VCaP (cell line): ENCODE data around the gene DEDD2.

ENCODE experiments used
- H3K27ac ChIP-seq: fragments of 450-650 bp; 2 replicates; pipeline ENCODE4 v1.5.1; 2017
- TF ChIP-seq, protein P1 (sequence below): fragments of 450-650 bp; conservative IDR thresholded peaks from 2 replicates; pipeline ENCODE4 v1.5.1; 2017; ENCODE audit warnings: mild to moderate bottlenecking, moderate library complexity

DEDD2 gene

DNA sequence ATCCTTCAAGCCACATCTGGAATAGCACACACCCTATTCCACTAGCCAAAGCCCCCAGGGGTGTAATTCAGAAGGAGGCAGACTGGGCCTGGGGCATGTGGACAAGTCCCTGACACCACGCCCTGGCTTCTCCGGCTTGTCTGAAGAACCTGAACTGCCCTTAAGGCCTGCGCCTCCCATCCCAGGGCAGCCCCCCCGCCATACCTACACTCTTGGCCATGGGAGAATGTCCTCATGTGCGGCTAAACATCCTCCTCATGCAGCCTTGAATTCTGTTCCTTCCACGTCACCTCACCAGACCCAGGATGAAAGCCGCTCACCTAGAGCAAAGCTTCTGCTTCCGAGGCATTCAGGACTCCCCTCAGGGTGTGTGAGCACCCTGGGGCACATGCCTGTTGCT, 60.9 kb downstream of the DEDD2 start:
- no peak overlapping the region for H3K27ac ChIP-seq
- TF ChIP-seq, protein P1, sequence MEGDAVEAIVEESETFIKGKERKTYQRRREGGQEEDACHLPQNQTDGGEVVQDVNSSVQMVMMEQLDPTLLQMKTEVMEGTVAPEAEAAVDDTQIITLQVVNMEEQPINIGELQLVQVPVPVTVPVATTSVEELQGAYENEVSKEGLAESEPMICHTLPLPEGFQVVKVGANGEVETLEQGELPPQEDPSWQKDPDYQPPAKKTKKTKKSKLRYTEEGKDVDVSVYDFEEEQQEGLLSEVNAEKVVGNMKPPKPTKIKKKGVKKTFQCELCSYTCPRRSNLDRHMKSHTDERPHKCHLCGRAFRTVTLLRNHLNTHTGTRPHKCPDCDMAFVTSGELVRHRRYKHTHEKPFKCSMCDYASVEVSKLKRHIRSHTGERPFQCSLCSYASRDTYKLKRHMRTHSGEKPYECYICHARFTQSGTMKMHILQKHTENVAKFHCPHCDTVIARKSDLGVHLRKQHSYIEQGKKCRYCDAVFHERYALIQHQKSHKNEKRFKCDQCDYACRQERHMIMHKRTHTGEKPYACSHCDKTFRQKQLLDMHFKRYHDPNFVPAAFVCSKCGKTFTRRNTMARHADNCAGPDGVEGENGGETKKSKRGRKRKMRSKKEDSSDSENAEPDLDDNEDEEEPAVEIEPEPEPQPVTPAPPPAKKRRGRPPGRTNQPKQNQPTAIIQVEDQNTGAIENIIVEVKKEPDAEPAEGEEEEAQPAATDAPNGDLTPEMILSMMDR = no peak

DNA sequence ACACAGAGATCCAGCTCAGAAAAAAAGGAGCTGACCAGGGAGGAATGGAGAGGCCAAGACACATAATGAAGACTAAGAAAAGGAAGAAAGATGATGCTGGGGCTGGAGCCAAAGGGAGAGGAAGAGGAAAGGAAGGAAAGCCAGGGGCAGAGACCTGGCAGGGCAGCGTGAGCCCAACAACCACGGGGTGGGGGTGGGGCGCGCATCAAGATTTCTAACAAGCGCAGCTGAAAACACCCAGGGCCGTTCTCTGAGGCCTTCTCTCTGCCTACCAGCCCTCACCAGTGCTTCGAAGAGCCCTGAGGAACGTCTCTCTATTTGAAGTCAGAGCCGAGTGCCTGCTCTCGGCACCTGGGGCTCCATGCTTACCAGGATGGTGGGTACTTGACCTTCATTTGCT, 61.7 kb downstream of the DEDD2 start:
- H3K27ac ChIP-seq = no peak overlapping the region
- TF ChIP-seq, protein P1 = no peak

DNA sequence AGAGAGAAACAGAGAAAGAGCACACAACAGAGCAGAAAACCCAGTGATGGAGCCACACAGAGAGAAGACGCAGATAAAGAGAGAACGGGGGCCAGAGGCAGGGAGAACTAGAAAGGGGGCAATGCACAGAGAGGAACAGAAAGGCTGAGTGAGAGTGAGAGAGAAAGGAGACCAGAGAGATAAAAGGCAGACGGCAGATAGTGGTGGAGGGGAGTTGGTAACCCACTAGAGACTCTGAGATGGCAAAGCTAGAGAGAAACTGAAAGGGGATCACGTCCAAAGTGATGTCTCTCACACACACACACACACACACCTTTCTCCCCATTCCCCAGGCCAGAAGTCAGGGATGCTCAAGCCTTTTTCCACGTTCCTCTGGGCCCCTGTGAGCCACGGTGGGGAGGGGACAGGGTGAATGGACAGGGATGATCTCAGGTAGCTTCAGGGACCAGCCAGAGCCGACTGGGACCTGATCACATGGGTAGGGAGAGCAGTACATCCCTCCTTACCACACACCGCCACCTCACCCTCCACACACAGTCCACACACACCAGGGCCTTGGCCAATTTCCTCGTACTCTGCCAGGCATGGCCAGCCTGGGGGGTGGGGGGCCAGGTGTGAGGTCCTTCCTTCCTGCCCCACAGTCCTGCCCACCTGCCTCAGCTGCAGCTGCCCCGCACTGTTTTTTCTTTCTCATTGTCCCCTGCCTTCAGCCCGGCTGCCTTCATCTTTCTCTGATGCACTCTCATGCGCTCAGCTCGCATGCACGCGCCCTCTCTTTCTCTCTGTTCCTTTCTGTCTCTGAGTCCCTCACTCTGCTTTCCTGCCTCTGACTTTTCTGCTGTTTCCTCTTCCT, 62.8 kb downstream of the DEDD2 start:
- no peak overlapping the region for H3K27ac ChIP-seq
- TF ChIP-seq, protein P1 = no peak

DNA sequence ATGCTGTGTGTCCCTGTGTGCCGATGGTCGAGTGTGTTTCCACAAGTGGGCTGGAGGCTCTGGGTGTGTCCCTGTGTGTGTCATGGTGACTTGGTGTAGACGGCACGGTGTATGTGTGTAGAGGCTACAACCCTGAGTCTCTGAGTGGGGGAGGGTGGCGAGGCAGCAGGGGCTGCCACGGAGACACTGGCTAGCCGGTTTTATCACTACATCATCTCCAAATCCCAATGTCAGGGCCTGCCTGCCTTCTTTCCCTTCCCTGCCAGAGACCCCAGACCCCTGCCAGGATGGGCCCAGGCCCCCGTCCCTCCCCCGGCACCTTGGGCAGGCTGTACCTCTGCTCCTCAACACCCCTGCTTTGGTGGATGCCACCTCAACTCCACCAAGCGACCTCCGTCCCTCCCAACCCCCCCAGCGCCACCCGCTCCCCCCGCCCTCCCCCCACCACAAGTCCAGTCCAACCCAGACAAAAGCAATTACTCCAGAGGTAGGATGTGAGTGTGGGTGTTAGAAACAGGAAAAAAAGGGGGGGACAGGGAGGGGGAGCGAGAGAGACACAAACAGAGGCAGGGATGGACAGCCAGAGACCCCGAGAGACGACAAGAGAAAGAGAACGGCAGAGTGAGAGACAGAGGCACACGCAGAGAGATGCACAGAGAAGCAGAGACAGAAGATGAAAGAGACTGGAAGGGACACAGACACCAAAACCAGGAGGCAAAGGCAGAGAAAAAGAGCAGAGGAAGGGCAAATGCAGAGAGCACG, 63.6 kb downstream of the DEDD2 start:
- TF ChIP-seq, protein P1 = no peak
- H3K27ac ChIP-seq = no peak overlapping the region

DNA sequence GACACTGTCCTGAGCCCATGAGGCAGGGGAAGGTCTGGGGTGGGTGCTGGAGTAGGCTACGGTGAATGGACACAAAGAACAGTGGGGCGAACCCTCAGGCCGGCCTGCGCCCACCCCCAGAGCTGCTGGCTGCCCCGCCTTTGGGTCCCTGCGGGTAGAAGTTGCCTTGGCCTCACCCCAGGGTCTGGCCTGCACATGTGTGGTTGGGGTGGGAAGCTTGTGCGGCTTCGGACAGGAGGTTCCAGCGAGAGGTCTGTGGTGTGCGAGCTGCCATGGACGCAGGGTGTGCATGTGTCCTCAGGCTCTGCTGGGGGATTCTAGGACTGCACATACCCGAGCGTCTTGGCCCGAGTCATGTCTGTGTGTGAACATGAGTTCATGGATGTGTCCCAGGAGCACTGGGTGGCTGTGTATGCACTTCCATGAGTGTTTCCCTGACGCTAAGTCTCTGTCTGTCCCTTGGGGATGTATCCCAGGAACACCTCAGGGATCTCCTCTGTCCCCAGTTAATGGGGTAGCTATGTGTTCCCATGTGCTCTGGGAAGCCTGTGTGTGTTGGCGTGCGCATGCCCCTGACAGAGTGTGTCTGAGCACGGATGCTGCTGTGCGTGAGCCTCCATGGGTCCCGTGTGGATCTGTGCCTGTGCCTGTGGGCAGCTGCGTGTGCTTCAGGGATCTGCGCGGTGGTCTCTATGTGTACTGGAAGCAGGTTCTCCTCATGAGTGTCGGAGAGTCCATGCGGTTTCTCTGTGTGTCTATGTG, 64.4 kb downstream of the DEDD2 start:
- TF ChIP-seq, protein P1 = no peak
- H3K27ac ChIP-seq = no peak overlapping the region

DNA sequence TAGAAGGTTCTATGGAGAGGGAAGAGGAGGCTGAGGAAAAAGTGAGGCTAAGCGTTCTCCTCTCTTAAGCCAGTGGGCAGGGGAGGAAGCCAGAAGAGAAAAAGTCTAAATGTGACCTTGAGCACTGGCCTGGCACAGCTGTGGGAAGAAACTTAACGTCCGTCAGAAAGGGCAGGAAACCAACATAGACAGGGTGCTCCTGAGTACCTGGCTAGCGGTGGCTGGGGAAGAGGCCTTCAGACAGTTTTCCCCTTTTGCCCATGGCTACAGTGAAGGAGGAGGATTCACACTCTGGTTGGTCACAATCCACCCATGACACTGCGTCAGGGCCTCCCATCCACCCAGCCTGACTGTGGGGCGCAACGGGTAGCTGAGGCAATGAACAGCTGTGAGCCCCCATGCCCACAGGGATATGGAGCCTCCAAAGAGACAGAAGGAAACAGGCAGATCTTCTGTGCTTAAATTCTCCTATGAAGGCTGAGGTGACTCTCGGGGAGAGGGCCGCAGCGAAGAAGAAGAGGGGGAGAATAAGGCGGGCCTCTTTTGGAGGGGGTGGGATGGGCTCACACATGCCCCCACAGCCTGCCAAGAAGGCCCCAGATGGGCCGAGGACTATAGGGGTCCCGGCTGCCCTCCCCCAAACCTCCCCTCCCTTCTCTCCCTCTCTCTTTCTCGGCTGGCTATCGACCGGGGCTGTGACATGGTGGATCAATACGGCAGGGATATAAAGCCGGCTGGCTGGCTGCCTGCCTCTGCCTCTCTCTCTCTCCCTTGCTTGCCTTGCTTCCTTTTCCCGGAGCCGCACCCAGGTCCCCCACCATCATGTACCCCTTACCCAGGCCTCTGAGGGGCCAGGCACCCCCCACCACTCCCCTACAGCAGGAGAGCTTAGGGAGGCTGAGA, 65.4 kb downstream of the DEDD2 start:
- no peak overlapping the region for H3K27ac ChIP-seq
- TF ChIP-seq, protein P1 = no peak
